Neuronal stem cell (in vitro differentiated cells): ENCODE measurements around the gene RPS23.
"Not testable (repeated sequence)": the region's sequence is repeated elsewhere in the genome, so short reads cannot be mapped to it uniquely, and the experiment has no call there.

Experiments
- DNase-seq: peaks from one replicate; pipeline ENCODE4 v3.0.0-alpha.2; 2013; ENCODE audit warnings: low spot score
- H2AFZ ChIP-seq: one replicate; pipeline ENCODE4 v1.6.1; 2013; ENCODE audit warnings: mild to moderate bottlenecking, low read length, inconsistent platforms
- H2AK5ac ChIP-seq: 2 replicates; pipeline ENCODE4 v1.6.1; 2013; ENCODE audit warnings: low read depth, mild to moderate bottlenecking, inconsistent platforms, low read length, moderate library complexity, mixed read lengths
- H2BK120ac ChIP-seq: 2 replicates; pipeline ENCODE4 v1.6.1; 2013; ENCODE audit warnings: low read depth, mild to moderate bottlenecking, inconsistent platforms, low read length, moderate library complexity, mixed read lengths
- H2BK12ac ChIP-seq: one replicate; pipeline ENCODE4 v1.6.1; 2013; ENCODE audit warnings: low read length, inconsistent platforms
- H2BK15ac ChIP-seq: 2 replicates; pipeline ENCODE4 v1.6.1; 2013; ENCODE audit warnings: mild to moderate bottlenecking, low read length, inconsistent platforms, mixed read lengths
- H2BK5ac ChIP-seq: one replicate; pipeline ENCODE4 v1.6.1; 2013; ENCODE audit warnings: inconsistent platforms, mild to moderate bottlenecking, low read length, moderate library complexity
- H3K14ac ChIP-seq: one replicate; pipeline ENCODE4 v1.6.1; 2013; ENCODE audit warnings: low read length, inconsistent platforms
- H3K18ac ChIP-seq: 2 replicates; pipeline ENCODE4 v1.6.1; 2013; ENCODE audit warnings: low read length, inconsistent platforms
- H3K23ac ChIP-seq: 2 replicates; pipeline ENCODE4 v1.6.1; 2013; ENCODE audit warnings: low read depth, mild to moderate bottlenecking, mixed read lengths, low read length, inconsistent platforms; ENCODE audit not compliant: poor library complexity
- H3K27ac ChIP-seq: replicated peaks from 3 replicates; pipeline ENCODE4 v1.5.1; 2013; ENCODE audit warnings: low read length, inconsistent platforms
- H3K27me3 ChIP-seq, 3 experiments: 2 replicates each; pipeline ENCODE4 v1.6.1; 2013; ENCODE audit warnings: low read length in 3 of 3, mild to moderate bottlenecking in 2 of 3, inconsistent platforms in 1 of 3, low read depth in 1 of 3, mixed read lengths in 1 of 3, moderate library complexity in 1 of 3; ENCODE audit not compliant: control insufficient read depth in 3 of 3, insufficient read depth in 3 of 3
- H3K36me3 ChIP-seq, 2 donors: replicated peaks in 1 of 2; 2 replicates each; pipeline ENCODE4 v1.6.1; 2013; ENCODE audit warnings: low read length in 2 of 2; ENCODE audit not compliant: control insufficient read depth in 2 of 2, insufficient read depth in 2 of 2
- H3K4ac ChIP-seq: 2 replicates; pipeline ENCODE4 v1.6.1; 2013; ENCODE audit warnings: inconsistent platforms, mild to moderate bottlenecking, low read length, moderate library complexity
- H3K4me1 ChIP-seq, 2 donors: 1 replicate in 1 of 2; 2 replicates in 1 of 2; pipeline ENCODE4 v1.6.1; 2013; ENCODE audit warnings: low read length in 2 of 2, low read depth in 1 of 2; ENCODE audit not compliant: control insufficient read depth in 2 of 2, insufficient read depth in 1 of 2
- H3K4me2 ChIP-seq: one replicate; pipeline ENCODE4 v1.6.1; 2013; ENCODE audit warnings: mild to moderate bottlenecking, low read length, inconsistent platforms; ENCODE audit not compliant: insufficient read depth, poor library complexity, severe bottlenecking
- H3K4me3 ChIP-seq, 2 donors: 2 replicates each; pipeline ENCODE4 v1.5.1; 2013; ENCODE audit warnings: low read length in 2 of 2, mild to moderate bottlenecking in 2 of 2, inconsistent platforms in 1 of 2, moderate library complexity in 1 of 2
- H3K79me1 ChIP-seq: one replicate; pipeline ENCODE4 v1.6.1; 2013; ENCODE audit warnings: low read depth, mild to moderate bottlenecking, inconsistent platforms, low read length, moderate library complexity
- H3K9ac ChIP-seq: one replicate; pipeline ENCODE4 v1.6.1; 2013; ENCODE audit warnings: mild to moderate bottlenecking, low read depth, low read length, inconsistent platforms; ENCODE audit not compliant: poor library complexity
- H3K9me3 ChIP-seq, 2 donors: replicated peaks in 1 of 2; 2 replicates each; pipeline versions ENCODE3 to v1.6.1; 2013; ENCODE audit warnings: low read length in 2 of 2, mild to moderate bottlenecking in 2 of 2, inconsistent platforms in 1 of 2, low read depth in 1 of 2, mixed read lengths in 1 of 2, moderate library complexity in 1 of 2; ENCODE audit not compliant: control insufficient read depth in 2 of 2, insufficient read depth in 1 of 2
- H4K8ac ChIP-seq: one replicate; pipeline ENCODE4 v1.6.1; 2013; ENCODE audit warnings: low read depth, mild to moderate bottlenecking, inconsistent platforms, low read length, moderate library complexity
- H4K91ac ChIP-seq: one replicate; pipeline ENCODE4 v1.6.1; 2013; ENCODE audit warnings: low read length, low read depth, mild to moderate bottlenecking, inconsistent platforms; ENCODE audit not compliant: poor library complexity
- WGBS, 2 donors: extraction: QIAGEN DNeasy Blood & Tissue Kit; methylation state at CpG; one replicate each; pipeline ENCODE4 v1.1.7; 2013; ENCODE audit warnings: missing lambda C conversion rate in 2 of 2, mixed read lengths in 1 of 2; ENCODE audit not compliant: insufficient read length in 2 of 2, insufficient replicate concordance in 1 of 2; ENCODE audit errors: extremely low coverage in 2 of 2; 5-methylcytosine and 5-hydroxymethylcytosine counted together

The RPS23 gene

GRCh38 chr5:82276800-82277612 lies 1.1 kb downstream of the RPS23 start:
- no peaks in the 10 kb centered on the region for H3K27me3 ChIP-seq
- H3K4me1 ChIP-seq, result peaks cover 2 to 4% of the 10 kb centered on the region in 2 donors
- 96 to 100% methylated on average over 1 to 2 of the region's 11 CpGs for WGBS, 2 donors
- H3K4me3 ChIP-seq, result peak overlapping the region; percentile 89 to 98
- H3K4me2 ChIP-seq, result peak overlapping the region; percentile 79
- no peak overlapping the region for H2BK120ac ChIP-seq
- H4K91ac ChIP-seq, result no peak overlapping the region
- no peak for DNase-seq
- H3K18ac ChIP-seq, result no peak overlapping the region
- H3K27ac ChIP-seq, result no peak overlapping the region
- H3K14ac ChIP-seq, result no peak overlapping the region
- no peak overlapping the region for H2BK5ac ChIP-seq
- no peak overlapping the region for H4K8ac ChIP-seq
- H2AFZ ChIP-seq, result no peak overlapping the region
- H3K9me3 ChIP-seq, result peaks cover 0 to 2% of the 10 kb centered on the region in 2 donors
- no peak overlapping the region for H2BK15ac ChIP-seq
- H3K36me3 ChIP-seq, result peaks cover 20 to 54% of the 10 kb centered on the region in 2 donors
- no peak overlapping the region for H3K23ac ChIP-seq
- H3K4ac ChIP-seq, result no peak overlapping the region
- H2BK12ac ChIP-seq, result no peak overlapping the region
- H3K9ac ChIP-seq, result no peak overlapping the region
- peaks cover 2% of the 10 kb centered on the region for H3K79me1 ChIP-seq
- no peak overlapping the region for H2AK5ac ChIP-seq

GRCh38 chr5:82275216-82275664 lies 2.9 kb downstream of the RPS23 start:
- Histone ChIP-seq H2BK5ac (no peak overlapping the region), H4K91ac (no peak overlapping the region), H2AFZ (no peak overlapping the region), H3K14ac (no peak overlapping the region), H4K8ac (no peak overlapping the region), H2BK12ac (no peak overlapping the region), H3K4me3 (no peak overlapping the region), H2BK15ac (no peak overlapping the region), H3K36me3 (peaks cover 20 to 54% of the 10 kb centered on the region in 2 donors), H3K9me3 (peaks cover 0 to 2% of the 10 kb centered on the region in 2 donors), H3K9ac (no peak overlapping the region), H3K4me1 (peaks cover 2 to 4% of the 10 kb centered on the region in 2 donors), H2AK5ac (no peak overlapping the region), H3K27ac (no peak overlapping the region), H2BK120ac (no peak overlapping the region), H3K4me2 (no peak overlapping the region), H3K27me3 (no peaks in the 10 kb centered on the region), H3K23ac (no peak overlapping the region), H3K18ac (no peak overlapping the region), H3K4ac (no peak overlapping the region), H3K79me1 (peaks cover 2% of the 10 kb centered on the region)
- no peak for DNase-seq
- no CpG with 5 or more reads among the region's 1 CpG for WGBS, 2 donors

GRCh38 chr5:82274343-82275211 lies 3.6 kb downstream of the RPS23 start:
- Histone ChIP-seq H3K23ac (peak overlapping the region; percentile 38), H2BK120ac (no peak overlapping the region), H4K91ac (no peak overlapping the region), H3K4me1 (peaks cover 2 to 4% of the 10 kb centered on the region in 2 donors), H3K36me3 (peaks cover 20 to 57% of the 10 kb centered on the region in 2 donors), H3K9me3 (peaks cover 0 to 2% of the 10 kb centered on the region in 2 donors), H3K79me1 (peaks cover 2% of the 10 kb centered on the region), H3K4me3 (no peak overlapping the region), H2BK15ac (no peak overlapping the region), H2BK12ac (no peak overlapping the region), H4K8ac (no peak overlapping the region), H3K9ac (no peak overlapping the region), H3K14ac (no peak overlapping the region), H3K4me2 (no peak overlapping the region), H3K18ac (no peak overlapping the region), H2AK5ac (no peak overlapping the region), H2BK5ac (no peak overlapping the region), H3K27ac (no peak overlapping the region), H3K4ac (no peak overlapping the region), H3K27me3 (no peaks in the 10 kb centered on the region), H2AFZ (no peak overlapping the region)
- no peak for DNase-seq
- WGBS, 2 donors, result no CpG with 5 or more reads among the region's 31 CpGs

GRCh38 chr5:82273426-82273825 lies 4.7 kb downstream of the RPS23 start:
- not testable (repeated sequence) for H3K4me3 ChIP-seq, H3K27ac ChIP-seq, H2BK5ac ChIP-seq, H3K79me1 ChIP-seq, H3K23ac ChIP-seq, H3K4me2 ChIP-seq, H3K4ac ChIP-seq, DNase-seq, H2AFZ ChIP-seq, H3K27me3 ChIP-seq, H4K91ac ChIP-seq, H3K4me1 ChIP-seq, H2BK15ac ChIP-seq, H3K14ac ChIP-seq, H2BK120ac ChIP-seq, H3K18ac ChIP-seq, H2BK12ac ChIP-seq, H3K9ac ChIP-seq, H2AK5ac ChIP-seq, H3K9me3 ChIP-seq, H4K8ac ChIP-seq
- WGBS, 2 donors, result no CpG with 5 or more reads among the region's 4 CpGs
- peaks cover 20 to 69% of the 10 kb centered on the region in 2 donors for H3K36me3 ChIP-seq
